HG03025 (cell line): ENCODE results near the gene TFF3.

Source experiments
- ATAC-seq: cut with Tn5 transposase; IDR thresholded peaks from one replicate; pipeline ENCODE4 v1.9.1; 2021; ENCODE audit warnings: mild to moderate bottlenecking, moderate library complexity; ENCODE audit not compliant: unreplicated experiment, low FRiP score

TFF3 gene

GRCh38 chr21:42347601-42348327 is 32.6 kb upstream of the TFF3 start:
- ATAC-seq: no peak

GRCh38 chr21:42346866-42347600 is 31.8 kb upstream of the TFF3 start:
- no peak for ATAC-seq

GRCh38 chr21:42346441-42346840 is 31.2 kb upstream of the TFF3 start:
- no peak for ATAC-seq

GRCh38 chr21:42344631-42345030 is 29.4 kb upstream of the TFF3 start:
- ATAC-seq: no peak

- ATAC-seq: no peak
These were observed 28.8 kb upstream of the TFF3 start for GRCh38 chr21:42343963-42344510.

GRCh38 chr21:42343556-42343955 is 28.3 kb upstream of the TFF3 start:
- ATAC-seq: no peak

GRCh38 chr21:42343101-42343500 is 27.9 kb upstream of the TFF3 start:
- ATAC-seq: no peak

GRCh38 chr21:42341776-42342542 is 26.8 kb upstream of the TFF3 start:
- no peak for ATAC-seq

- no peak for ATAC-seq
These were observed 25.2 kb upstream of the TFF3 start for GRCh38 chr21:42340187-42341050.

- ATAC-seq: no peak
These were observed 23.8 kb upstream of the TFF3 start for GRCh38 chr21:42338729-42339715.

- ATAC-seq: no peak
These were observed 22.9 kb upstream of the TFF3 start for GRCh38 chr21:42337830-42338728.

GRCh38 chr21:42337276-42337675 is 22.1 kb upstream of the TFF3 start:
- no peak for ATAC-seq

- no peak for ATAC-seq
These were observed 20.8 kb upstream of the TFF3 start for GRCh38 chr21:42336054-42336453.

- ATAC-seq: no peak
These were observed 17.5 kb upstream of the TFF3 start for GRCh38 chr21:42332557-42333317.

- no peak for ATAC-seq
These were observed 16.5 kb upstream of the TFF3 start for GRCh38 chr21:42331660-42332059.

- no peak for ATAC-seq
These were observed 15.5 kb upstream of the TFF3 start for GRCh38 chr21:42330380-42331371.
